Ovary (tissue), 3 donors: Measurements from ENCODE around the gene STYK1.

Source experiments
- CTCF ChIP-seq, 3 donors: fragments of 450-650 bp in 2 of 3; fragments of 200-600 bp in 1 of 3; IDR thresholded peaks; one replicate each; pipeline versions ENCODE4 v1.5.1 to v1.8.0; 2016 to 2022; ENCODE audit warnings: antibody characterized with exemption in 3 of 3, mild to moderate bottlenecking in 1 of 3
- POLR2A ChIP-seq: fragments of 450-650 bp; IDR thresholded peaks from one replicate; pipeline ENCODE4 v1.6.1; 2017; ENCODE audit warnings: antibody characterized with exemption, mild to moderate bottlenecking, moderate library complexity
- donor health status: DM: no; HTN: no; CAD: no.

GRCh38 chr12:10612110-10612509 is 61.7 kb downstream of the STYK1 start:
- TF ChIP-seq CTCF (IDR thresholded peaks at IDR 0.05) (no peak), POLR2A (no peak)
